MCF 10A (cell line): ENCODE data around the gene CT47A1. TPM values are rescaled to one million over a fixed set of nuclear protein-coding genes. Genes with fewer than 3 reads are reported as not detected.
"Not testable (repeated sequence)": the region's sequence is repeated elsewhere in the genome, so short reads cannot be mapped to it uniquely, and the experiment has no call there.

Experiments
- BruUV-seq: library from RNA; stranded (reverse); fragments of 400-500 nt; replicated peaks from 2 replicates; lab custom pipeline; 2021; lab: Mats Ljungman, UMichigan
- CTCF ChIA-PET: fragments of 300-600 bp; sonication (Branson Sonifier 250); formaldehyde crosslinking; extraction: SDS; loops from one replicate; lab custom pipeline; 2021; ENCODE audit warnings: antibody characterized with exemption, inconsistent platforms; lab: Yijun Ruan, JAX
- POLR2A ChIA-PET: fragments of 300-600, 350-650 bp; sonication (Branson Sonifier 250); formaldehyde crosslinking; extraction: SDS; loops from one replicate; lab custom pipeline; 2020; ENCODE audit warnings: antibody characterized with exemption, inconsistent platforms; lab: Yijun Ruan, JAX
- DNase-seq: peaks from one replicate; pipeline ENCODE4 v3.0.0-alpha.2; 2018; ENCODE audit not compliant: unreplicated experiment
- H3K27ac Mint-ChIP-seq: one replicate; pipeline ENCODE4 v1.8.0; 2022; ENCODE audit warnings: mild to moderate bottlenecking, low read depth, mixed read lengths; ENCODE audit not compliant: unreplicated experiment
- H3K27me3 Mint-ChIP-seq: one replicate; pipeline ENCODE4 v1.8.0; 2022; ENCODE audit warnings: mixed read lengths; ENCODE audit not compliant: insufficient read depth, unreplicated experiment
- H3K36me3 Mint-ChIP-seq: one replicate; pipeline ENCODE4 v1.8.0; 2022; ENCODE audit warnings: mild to moderate bottlenecking, moderate library complexity, mixed read lengths; ENCODE audit not compliant: insufficient read depth, unreplicated experiment
- H3K4me1 Mint-ChIP-seq: one replicate; pipeline ENCODE4 v1.8.0; 2022; ENCODE audit warnings: mixed read lengths; ENCODE audit not compliant: insufficient read depth, unreplicated experiment
- H3K4me3 Mint-ChIP-seq: one replicate; pipeline ENCODE4 v1.8.0; 2022; ENCODE audit warnings: mild to moderate bottlenecking, moderate library complexity, mixed read lengths; ENCODE audit not compliant: unreplicated experiment
- H3K9me3 Mint-ChIP-seq: one replicate; pipeline ENCODE4 v1.8.0; 2022; ENCODE audit warnings: mixed read lengths; ENCODE audit not compliant: unreplicated experiment
- intact Hi-C: fragments of 100-400 bp; cut with micrococcal nuclease; formaldehyde crosslinking; loops from 2 replicates; pipeline ENCODE4 v1.14.1; 2022
- total RNA-seq: library from RNA; stranded (reverse); gene quantifications from 2 replicates; pipeline ENCODE4 v1.2.3, GENCODE V29; 2022
- TF ChIP-seq, protein P1 (sequence below): fragments of 200-600 bp; IDR thresholded peaks from one replicate; pipeline ENCODE4 v1.8.0; 2022; ENCODE audit warnings: antibody characterized with exemption, mild to moderate bottlenecking; ENCODE audit not compliant: unreplicated experiment

CT47A1 gene
- total RNA-seq, 1 experiment from 2014 or later: not detected

DNA sequence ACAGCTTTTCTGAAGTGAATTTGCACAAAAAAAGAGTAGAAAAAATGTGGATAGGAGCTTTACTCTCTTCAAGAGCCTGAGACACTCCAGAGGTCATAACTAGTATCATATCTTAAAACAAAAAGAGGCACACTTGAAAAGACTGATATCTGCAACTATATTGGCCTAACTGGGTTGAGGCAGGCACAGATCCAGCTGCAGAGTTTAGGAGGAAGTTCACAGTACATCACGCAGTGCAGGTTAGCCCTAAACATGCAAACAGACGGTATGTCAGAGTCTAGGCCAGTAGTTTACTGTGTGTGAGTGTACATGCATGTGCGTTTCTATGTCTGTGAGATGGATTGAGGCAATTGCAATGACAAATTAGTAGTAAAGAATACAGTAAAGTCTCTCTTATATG, 24.2 kb upstream of the CT47A1 start:
- Mint-ChIP-seq H3K36me3 (no peaks in the 10 kb centered on the region), H3K27me3 (no peaks in the 10 kb centered on the region), H3K27ac (no peak overlapping the region), H3K9me3 (peaks cover 16% of the 10 kb centered on the region), H3K4me3 (no peak overlapping the region), H3K4me1 (no peaks in the 10 kb centered on the region)
- ChIA-PET CTCF (interaction anchor here (0.7 kb wide), 1 partner anchor 336 kb away, joined by 3 read pairs; no protein-coding TSS in a partner anchor), POLR2A (no interaction called here)
- no TSS peak for BruUV-seq
- DNase-seq: no peak
- intact Hi-C loops: no loop called here
- TF ChIP-seq, protein P1, sequence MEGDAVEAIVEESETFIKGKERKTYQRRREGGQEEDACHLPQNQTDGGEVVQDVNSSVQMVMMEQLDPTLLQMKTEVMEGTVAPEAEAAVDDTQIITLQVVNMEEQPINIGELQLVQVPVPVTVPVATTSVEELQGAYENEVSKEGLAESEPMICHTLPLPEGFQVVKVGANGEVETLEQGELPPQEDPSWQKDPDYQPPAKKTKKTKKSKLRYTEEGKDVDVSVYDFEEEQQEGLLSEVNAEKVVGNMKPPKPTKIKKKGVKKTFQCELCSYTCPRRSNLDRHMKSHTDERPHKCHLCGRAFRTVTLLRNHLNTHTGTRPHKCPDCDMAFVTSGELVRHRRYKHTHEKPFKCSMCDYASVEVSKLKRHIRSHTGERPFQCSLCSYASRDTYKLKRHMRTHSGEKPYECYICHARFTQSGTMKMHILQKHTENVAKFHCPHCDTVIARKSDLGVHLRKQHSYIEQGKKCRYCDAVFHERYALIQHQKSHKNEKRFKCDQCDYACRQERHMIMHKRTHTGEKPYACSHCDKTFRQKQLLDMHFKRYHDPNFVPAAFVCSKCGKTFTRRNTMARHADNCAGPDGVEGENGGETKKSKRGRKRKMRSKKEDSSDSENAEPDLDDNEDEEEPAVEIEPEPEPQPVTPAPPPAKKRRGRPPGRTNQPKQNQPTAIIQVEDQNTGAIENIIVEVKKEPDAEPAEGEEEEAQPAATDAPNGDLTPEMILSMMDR: no peak

DNA sequence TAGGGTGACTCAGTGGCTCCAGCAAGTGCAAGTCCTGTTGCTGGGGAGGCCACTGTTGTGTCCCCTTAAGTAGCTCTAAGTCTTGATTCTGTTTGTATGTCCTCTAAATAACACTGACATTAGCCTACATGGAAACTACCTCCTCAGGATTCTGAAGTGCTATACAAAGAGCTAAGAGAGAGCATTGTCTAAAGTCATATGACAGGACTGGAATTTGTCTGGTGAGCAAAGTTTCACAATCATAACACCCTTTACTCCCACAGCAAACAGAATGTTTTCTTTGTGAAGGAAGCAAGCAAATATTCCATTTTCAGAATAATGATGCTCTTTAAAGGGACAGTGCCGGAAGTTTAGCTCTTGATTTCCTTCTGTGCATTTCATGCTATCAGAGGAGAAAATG, 23.4 kb upstream of the CT47A1 start:
- intact Hi-C loops: no loop called here
- H3K27ac Mint-ChIP-seq: no peak overlapping the region
- no peaks in the 10 kb centered on the region for H3K36me3 Mint-ChIP-seq
- H3K27me3 Mint-ChIP-seq: no peaks in the 10 kb centered on the region
- ChIA-PET CTCF (interaction anchor here (0.7 kb wide), 1 partner anchor 337 kb away, joined by 3 read pairs; no protein-coding TSS in a partner anchor), POLR2A (no interaction called here)
- H3K4me3 Mint-ChIP-seq: no peak overlapping the region
- H3K9me3 Mint-ChIP-seq: peaks cover 16% of the 10 kb centered on the region
- BruUV-seq: no TSS peak
- no peak for DNase-seq
- TF ChIP-seq, protein P1: no peak
- H3K4me1 Mint-ChIP-seq: no peaks in the 10 kb centered on the region

DNA sequence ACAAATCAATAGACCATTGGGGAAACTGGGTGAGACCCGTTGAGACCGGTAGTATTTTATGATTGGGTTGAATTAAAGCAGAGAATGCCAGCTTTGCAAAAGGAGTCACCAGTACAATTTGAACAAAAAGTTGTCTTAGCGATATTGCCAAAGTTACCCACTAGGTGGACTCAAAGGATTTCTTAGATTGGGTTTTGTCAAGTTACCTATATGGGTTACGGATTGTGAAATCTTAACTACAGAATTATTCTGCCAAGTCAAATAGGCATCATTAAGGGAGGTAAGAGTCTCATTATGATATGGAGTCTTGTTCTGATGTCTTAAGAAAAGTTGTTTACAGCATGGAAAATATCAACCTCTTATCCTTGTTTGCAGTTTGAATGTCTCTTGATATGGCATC, 15.0 kb upstream of the CT47A1 start:
- no peaks in the 10 kb centered on the region for H3K9me3 Mint-ChIP-seq
- intact Hi-C loops: loop anchor here (1.0 kb wide), 1 partner anchor 579 kb away; no protein-coding TSS in a partner anchor

DNA sequence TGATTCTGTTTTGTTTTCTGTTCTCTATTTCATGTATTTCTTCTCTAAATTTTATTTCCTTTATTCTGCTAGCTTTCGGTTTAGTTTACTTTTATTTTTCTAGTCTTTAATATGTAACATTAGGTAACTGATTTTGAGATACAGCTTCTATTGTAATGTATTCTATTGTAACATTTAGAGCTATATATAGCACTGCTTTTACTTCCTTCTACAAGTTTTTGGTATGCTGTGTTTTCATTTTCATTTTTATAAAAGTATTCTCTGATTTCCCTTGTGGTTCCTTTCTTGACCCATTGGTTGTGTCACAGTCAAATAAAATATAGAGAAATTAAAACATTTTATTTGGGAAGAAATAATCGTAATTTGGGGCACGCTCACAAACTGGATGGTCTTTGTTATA, 13.9 kb upstream of the CT47A1 start:
- CTCF ChIA-PET: interaction anchor here (0.6 to 1.3 kb wide), 4 partner anchors 70 to 1870 kb away, joined by 3 to 8 read pairs (median 4); no protein-coding TSS in a partner anchor
- Mint-ChIP-seq H3K4me3 (no peak overlapping the region), H3K27me3 (no peaks in the 10 kb centered on the region), H3K36me3 (no peaks in the 10 kb centered on the region), H3K9me3 (no peaks in the 10 kb centered on the region), H3K27ac (no peak overlapping the region), H3K4me1 (no peaks in the 10 kb centered on the region)
- TF ChIP-seq, protein P1: no peak
- intact Hi-C loops: no loop called here
- no TSS peak for BruUV-seq
- no peak for DNase-seq
- POLR2A ChIA-PET: no interaction called here

More for the DNA sequence above, 15.0 kb upstream of the CT47A1 start:
- CTCF ChIA-PET: interaction anchor here (0.7 to 1.3 kb wide), 6 partner anchors 11 to 447 kb away, joined by 3 to 8 read pairs (median 4); no protein-coding TSS in a partner anchor
- no TSS peak for BruUV-seq
- DNase-seq: peak; percentile 71
- Mint-ChIP-seq H3K4me1 (no peaks in the 10 kb centered on the region), H3K36me3 (no peaks in the 10 kb centered on the region), H3K4me3 (no peak overlapping the region), H3K27ac (no peak overlapping the region), H3K27me3 (no peaks in the 10 kb centered on the region)
- POLR2A ChIA-PET: no interaction called here
- TF ChIP-seq, protein P1: peak; percentile 42

DNA sequence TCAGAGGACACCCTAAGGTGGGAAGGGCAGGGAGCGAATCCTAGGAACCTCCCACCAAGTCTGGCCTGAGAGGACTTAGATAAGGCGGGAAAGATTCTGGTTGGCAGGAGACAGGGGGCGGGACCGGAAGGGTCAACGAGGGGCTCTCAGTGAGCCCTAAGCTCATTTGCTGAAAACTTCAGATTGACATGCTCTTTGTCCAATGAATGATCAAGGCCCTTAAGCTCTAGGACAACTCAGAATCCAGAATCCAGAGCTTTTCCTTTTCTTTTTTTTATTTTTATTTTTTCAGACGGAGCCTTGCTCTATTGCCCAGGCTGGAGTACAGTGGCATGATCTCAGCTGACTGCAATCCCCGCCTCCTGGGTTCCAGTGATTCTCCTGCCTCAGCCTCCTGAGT, 29.1 kb downstream of the CT47A1 start, which contains the start of gene CT47A7:
Gene CT47A7 (minus strand): TSS at position 101 of the 400 bp plus-strand sequence. CDS start 255 bp downstream, outside the sequence.
- H3K9me3 Mint-ChIP-seq, intact Hi-C loops, CTCF ChIA-PET, POLR2A ChIA-PET, H3K4me3 Mint-ChIP-seq, H3K36me3 Mint-ChIP-seq, H3K27me3 Mint-ChIP-seq, DNase-seq, H3K27ac Mint-ChIP-seq, H3K4me1 Mint-ChIP-seq, BruUV-seq: not testable (repeated sequence)
